OCI-LY7 (cell line): ENCODE measurements around the gene SCTR. TPM values are rescaled to one million over a fixed set of nuclear protein-coding genes. Genes with fewer than 3 reads are reported as not detected.

Source experiments
- BruUV-seq: library from RNA; stranded (reverse); fragments of 400-500 nt; replicated peaks from 2 replicates; lab custom pipeline; 2021; lab: Mats Ljungman, UMichigan
- CTCF ChIA-PET: fragments of 300-600 bp; sonication (Branson Sonifier 250); formaldehyde crosslinking; loops from one replicate; lab custom pipeline; 2022; ENCODE audit warnings: antibody characterized with exemption; ENCODE audit not compliant: unreplicated experiment; lab: Charles Lee
- POLR2A ChIA-PET: fragments of 300-600 bp; sonication (Branson Sonifier 250); formaldehyde crosslinking; loops from one replicate; lab custom pipeline; 2022; ENCODE audit warnings: antibody characterized with exemption; lab: Charles Lee
- DNase-seq: peaks from one replicate; pipeline ENCODE4 v3.0.0-alpha.2; 2015; ENCODE audit warnings: low spot score
- H2AFZ ChIP-seq: fragments of 200-600 bp; sonication (generic), shearing (Covaris generic); 2 replicates; pipeline ENCODE4 v1.6.1; 2014; ENCODE audit warnings: mild to moderate bottlenecking, antibody characterized with exemption, low read length, moderate library complexity
- H3K27ac ChIP-seq: fragments of 200-600 bp; sonication (generic); 2 replicates; pipeline ENCODE4 v1.5.1; 2014; ENCODE audit warnings: mixed run types, low read depth, mild to moderate bottlenecking, moderate library complexity, low read length, inconsistent platforms; ENCODE audit not compliant: poor library complexity, severe bottlenecking
- H3K36me3 ChIP-seq: fragments of 200-600 bp; sonication (generic); 2 replicates; pipeline ENCODE4 v1.6.1; 2014; ENCODE audit warnings: mild to moderate bottlenecking, antibody characterized with exemption, low read length, moderate library complexity, mixed read lengths; ENCODE audit not compliant: insufficient read depth
- H3K4me1 ChIP-seq: fragments of 200-600 bp; sonication (generic); 2 replicates; pipeline ENCODE4 v1.5.1; 2014; ENCODE audit warnings: mild to moderate bottlenecking, low read length; ENCODE audit not compliant: insufficient read depth, poor library complexity, severe bottlenecking
- H3K4me2 ChIP-seq: fragments of 200-600 bp; sonication (generic); 2 replicates; pipeline ENCODE4 v1.6.1; 2014; ENCODE audit warnings: mild to moderate bottlenecking, low read length
- H3K4me3 ChIP-seq: fragments of 200-600 bp; sonication (generic); 2 replicates; pipeline ENCODE4 v1.5.1; 2014; ENCODE audit warnings: mild to moderate bottlenecking, low read depth, low read length; ENCODE audit not compliant: poor library complexity, severe bottlenecking
- H3K79me2 ChIP-seq: fragments of 200-600 bp; sonication (generic); 2 replicates; pipeline ENCODE4 v1.6.1; 2016; ENCODE audit warnings: low read depth, mild to moderate bottlenecking, low read length, moderate library complexity, mixed read lengths; ENCODE audit not compliant: insufficient read depth
- H3K9me2 ChIP-seq: fragments of 200-600 bp; sonication (generic); 2 replicates; pipeline ENCODE4 v1.6.1; 2016; ENCODE audit warnings: mild to moderate bottlenecking, low read length, mixed read lengths; ENCODE audit not compliant: insufficient read depth
- H3K9me3 ChIP-seq: fragments of 200-600 bp; sonication (generic); 2 replicates; pipeline ENCODE4 v1.6.1; 2014; ENCODE audit warnings: mild to moderate bottlenecking, mixed run types, low read length, mixed read lengths
- H4K20me1 ChIP-seq: fragments of 200-600 bp; sonication (generic); 2 replicates; pipeline ENCODE4 v1.6.1; 2014; ENCODE audit warnings: mild to moderate bottlenecking, antibody characterized with exemption, low read length, moderate library complexity, mixed read lengths; ENCODE audit not compliant: insufficient read depth
- EZH2phosphoT487 ChIP-seq: fragments of 200-600 bp; sonication (generic); IDR thresholded peaks from 2 replicates; pipeline ENCODE4 v1.6.1; 2018; ENCODE audit warnings: low read depth, borderline replicate concordance, mild to moderate bottlenecking, mixed run types, antibody characterized with exemption, low read length, moderate library complexity, mixed read lengths
- intact Hi-C: fragments of 100-400 bp; cut with micrococcal nuclease; formaldehyde crosslinking; loops from one replicate; pipeline ENCODE4 v1.10.0; 2022; ENCODE audit not compliant: unreplicated experiment
- total RNA-seq, 2 experiments: library from RNA; depleted of rRNA in 1 of 2; stranded (reverse); fragments of >200 nt in 1 of 2; shearing (Covaris generic) in 1 of 2; gene quantifications; 2 replicates each; pipeline ENCODE4 v1.2.3, GENCODE V29; 2014 to 2022
- TF ChIP-seq, protein P1 (sequence below): fragments of 200-600 bp; sonication (generic); conservative IDR thresholded peaks from 2 replicates; pipeline ENCODE4 v1.5.1; 2014; ENCODE audit warnings: mild to moderate bottlenecking, antibody characterized with exemption, low read length, moderate library complexity, mixed read lengths

Gene SCTR
- total RNA-seq, 2 experiments from 2014 or later = not detected

DNA sequence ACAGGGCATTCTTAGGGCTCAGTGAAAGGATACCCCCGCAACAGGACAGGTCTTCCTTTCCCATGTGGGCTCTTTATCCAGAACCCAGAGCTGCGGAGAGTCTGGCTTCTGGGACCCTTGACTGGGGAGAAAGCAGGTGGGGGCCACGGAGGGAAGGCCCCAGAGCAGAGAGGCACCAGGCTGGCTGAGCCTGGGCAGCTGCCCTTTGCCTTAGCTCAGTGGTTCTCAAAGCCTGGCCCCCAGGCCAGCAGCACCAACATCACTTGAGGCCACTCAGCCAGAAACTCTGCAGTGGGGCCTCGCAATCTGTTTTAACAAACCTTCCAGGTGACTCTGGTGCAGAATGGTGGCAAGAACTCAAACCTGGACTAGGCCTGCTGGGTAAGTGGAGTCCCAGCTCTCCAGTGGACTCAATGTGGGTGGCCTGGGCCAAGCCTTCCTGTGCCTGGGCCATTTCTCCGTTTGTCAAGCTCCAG is 94.2 kb downstream of the SCTR start:
- POLR2A ChIA-PET = interaction anchor here (0.6 kb wide), 1 partner anchor 105 kb away, joined by 10 read pairs; no protein-coding TSS in a partner anchor
- TF ChIP-seq, protein P1, sequence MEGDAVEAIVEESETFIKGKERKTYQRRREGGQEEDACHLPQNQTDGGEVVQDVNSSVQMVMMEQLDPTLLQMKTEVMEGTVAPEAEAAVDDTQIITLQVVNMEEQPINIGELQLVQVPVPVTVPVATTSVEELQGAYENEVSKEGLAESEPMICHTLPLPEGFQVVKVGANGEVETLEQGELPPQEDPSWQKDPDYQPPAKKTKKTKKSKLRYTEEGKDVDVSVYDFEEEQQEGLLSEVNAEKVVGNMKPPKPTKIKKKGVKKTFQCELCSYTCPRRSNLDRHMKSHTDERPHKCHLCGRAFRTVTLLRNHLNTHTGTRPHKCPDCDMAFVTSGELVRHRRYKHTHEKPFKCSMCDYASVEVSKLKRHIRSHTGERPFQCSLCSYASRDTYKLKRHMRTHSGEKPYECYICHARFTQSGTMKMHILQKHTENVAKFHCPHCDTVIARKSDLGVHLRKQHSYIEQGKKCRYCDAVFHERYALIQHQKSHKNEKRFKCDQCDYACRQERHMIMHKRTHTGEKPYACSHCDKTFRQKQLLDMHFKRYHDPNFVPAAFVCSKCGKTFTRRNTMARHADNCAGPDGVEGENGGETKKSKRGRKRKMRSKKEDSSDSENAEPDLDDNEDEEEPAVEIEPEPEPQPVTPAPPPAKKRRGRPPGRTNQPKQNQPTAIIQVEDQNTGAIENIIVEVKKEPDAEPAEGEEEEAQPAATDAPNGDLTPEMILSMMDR = no peak
- no peak for TF ChIP-seq EZH2phosphoT487
- Histone ChIP-seq H3K27ac (no peak overlapping the region), H3K36me3 (no peaks in the 10 kb centered on the region), H3K4me3 (no peak overlapping the region), H3K4me1 (peaks cover 17% of the 10 kb centered on the region), H3K9me2 (no peaks in the 10 kb centered on the region), H3K79me2 (no peaks in the 10 kb centered on the region), H3K4me2 (no peak overlapping the region), H4K20me1 (no peaks in the 10 kb centered on the region), H2AFZ (no peak overlapping the region), H3K9me3 (no peaks in the 10 kb centered on the region)
- BruUV-seq = no TSS peak
- DNase-seq = no peak
- intact Hi-C loops = no loop called here
- CTCF ChIA-PET = no interaction called here

DNA sequence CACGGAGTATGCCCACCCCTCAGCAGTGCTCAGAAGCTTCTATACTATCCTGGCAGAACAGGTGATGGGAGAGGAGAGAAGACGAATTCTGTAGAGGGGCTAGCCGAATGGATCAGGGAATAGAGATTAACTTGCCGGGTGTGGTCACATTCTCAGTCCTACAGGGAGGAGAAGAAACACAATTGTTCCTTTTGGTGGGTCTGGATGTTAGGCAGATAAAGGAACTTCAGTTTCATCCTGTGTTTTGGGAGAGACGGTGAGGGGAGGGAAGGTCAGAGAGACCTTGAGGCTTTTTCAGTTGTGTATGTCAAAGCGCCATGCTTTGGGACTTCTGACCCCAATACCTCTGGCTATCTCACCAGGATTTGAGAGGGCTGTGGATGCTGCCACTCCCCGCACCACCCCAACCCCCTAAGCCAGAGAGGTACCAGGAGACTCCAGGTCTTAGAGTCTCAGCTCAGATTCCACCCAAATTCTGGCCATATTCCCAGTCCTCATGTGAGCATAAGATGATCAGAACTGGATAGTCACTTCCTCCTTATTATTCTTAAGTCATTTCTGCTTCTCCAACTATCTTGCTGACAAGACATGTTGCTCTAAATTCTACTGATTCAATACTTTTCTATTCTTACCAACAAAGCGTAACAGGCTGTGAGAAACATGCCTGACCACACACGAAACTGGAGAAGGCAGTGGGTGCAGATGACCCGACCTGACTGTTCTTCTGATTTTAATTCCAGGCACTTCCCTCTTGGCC is 94.9 kb downstream of the SCTR start:
- no TSS peak for BruUV-seq
- no peak for DNase-seq
- ChIA-PET CTCF (no interaction called here), POLR2A (no interaction called here)
- H3K9me2 ChIP-seq = no peaks in the 10 kb centered on the region
- no peaks in the 10 kb centered on the region for H3K9me3 ChIP-seq
- TF ChIP-seq, protein P1 = no peak
- intact Hi-C loops = no loop called here
- H4K20me1 ChIP-seq = no peaks in the 10 kb centered on the region
- H3K4me2 ChIP-seq = no peak overlapping the region
- H3K4me3 ChIP-seq = no peak overlapping the region
- no peaks in the 10 kb centered on the region for H3K79me2 ChIP-seq
- peaks cover 17% of the 10 kb centered on the region for H3K4me1 ChIP-seq
- H3K36me3 ChIP-seq = no peaks in the 10 kb centered on the region
- H3K27ac ChIP-seq = no peak overlapping the region
- H2AFZ ChIP-seq = no peak overlapping the region

DNA sequence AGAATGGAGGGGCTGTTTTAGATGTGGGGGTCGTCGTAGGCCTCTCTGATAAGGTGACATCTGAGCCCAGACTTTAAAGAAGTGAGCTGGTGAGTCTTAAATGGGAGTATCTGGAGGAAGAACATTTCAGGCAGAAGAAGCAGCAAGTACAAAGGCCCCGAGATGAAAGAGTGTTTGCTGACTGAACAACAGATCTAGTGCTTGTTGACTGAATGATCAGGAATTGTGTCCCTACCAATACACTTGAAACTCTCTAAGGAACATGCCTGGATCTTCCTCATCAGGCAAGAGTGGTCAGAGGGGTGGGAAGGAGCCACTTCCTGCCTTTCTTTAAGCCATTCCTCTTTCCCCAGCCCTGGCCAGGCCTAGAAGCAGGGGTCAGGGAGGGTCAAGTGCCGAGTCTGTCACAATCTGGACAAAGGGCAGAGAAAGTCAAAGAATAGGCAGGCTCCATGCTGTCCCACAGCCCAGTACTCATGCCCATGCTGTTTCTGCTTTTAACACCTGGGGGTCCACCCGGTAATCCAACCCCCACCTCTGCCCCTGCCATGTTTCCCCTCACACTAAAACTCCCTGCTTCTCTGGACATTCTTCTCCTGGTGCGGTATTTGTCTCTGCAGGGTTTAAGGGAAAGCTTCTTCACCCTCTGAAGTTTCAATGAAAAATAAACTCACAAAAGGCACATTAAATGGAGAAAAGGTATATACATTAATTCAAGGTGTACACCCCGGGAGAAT is 95.6 kb downstream of the SCTR start:
- H2AFZ ChIP-seq = no peak overlapping the region
- TF ChIP-seq, protein P1 = no peak
- TF ChIP-seq EZH2phosphoT487 = no peak
- BruUV-seq = no TSS peak
- H3K27ac ChIP-seq = no peak overlapping the region
- H3K9me3 ChIP-seq = no peaks in the 10 kb centered on the region
- intact Hi-C loops = no loop called here
- H4K20me1 ChIP-seq = no peaks in the 10 kb centered on the region
- DNase-seq = no peak
- POLR2A ChIA-PET = no interaction called here
- peaks cover 17% of the 10 kb centered on the region for H3K4me1 ChIP-seq
- CTCF ChIA-PET = no interaction called here
- H3K4me3 ChIP-seq = no peak overlapping the region
- H3K79me2 ChIP-seq = no peaks in the 10 kb centered on the region
- H3K9me2 ChIP-seq = no peaks in the 10 kb centered on the region
- H3K4me2 ChIP-seq = no peak overlapping the region
- H3K36me3 ChIP-seq = no peaks in the 10 kb centered on the region
